GM12878 (cell line): Measurements from ENCODE around the gene GLUL. TPM values are rescaled to one million over a fixed set of nuclear protein-coding genes. Genes with fewer than 3 reads are reported as not detected.

Experiments used
- ATAC-seq: fragments of 200-7000 bp; cut with Tn5 transposase; 3 replicates; pipeline ENCODE4 v1.9.1; 2020; ENCODE audit warnings: mild to moderate bottlenecking, moderate library complexity
- Bru-seq: library from RNA; stranded (reverse); fragments of 400-500 nt; gene quantifications from one replicate; lab custom pipeline; 2021; lab: Mats Ljungman, UMichigan
- BruChase-seq, 2 experiments: library from RNA; stranded (reverse); fragments of 400-500 nt; gene quantifications; one replicate each; lab custom pipeline; 2021; lab: Mats Ljungman, UMichigan
- BruUV-seq: library from RNA; stranded (reverse); fragments of 400-500 nt; replicated peaks from 2 replicates; lab custom pipeline; 2021; lab: Mats Ljungman, UMichigan
- CTCF ChIA-PET: fragments of 300-600 bp; sonication (Branson Sonifier 250); formaldehyde crosslinking; extraction: SDS; loops from one replicate; lab custom pipeline; 2021; ENCODE audit warnings: inconsistent platforms; lab: Yijun Ruan, JAX
- POLR2A ChIA-PET: fragments of 350-600 bp; formaldehyde crosslinking; extraction: SDS; loops from one replicate; lab custom pipeline; 2021; ENCODE audit warnings: inconsistent platforms; lab: Charles Lee
- RAD21 ChIA-PET: fragments of 300-600 bp; sonication (Branson Sonifier 250); formaldehyde crosslinking; loops from one replicate; lab custom pipeline; 2023; ENCODE audit warnings: antibody characterized with exemption; ENCODE audit not compliant: unreplicated experiment; lab: Charles Lee
- SMC1A ChIA-PET: fragments of 300-600 bp; sonication (Branson Sonifier 250); formaldehyde crosslinking; loops from one replicate; lab custom pipeline; 2023; ENCODE audit not compliant: unreplicated experiment, uncharacterized antibody; lab: Charles Lee
- DNase-seq: peaks from one replicate; pipeline ENCODE4 v3.0.0-alpha.2; 2011; ENCODE audit warnings: low read depth, low spot score
- FAIRE-seq: peaks from 3 replicates; lab custom pipeline; 2011; peaks lifted over from hg19 to GRCh38; lab: Jason Lieb, UNC
- H2AFZ ChIP-seq: 2 replicates; pipeline ENCODE4 v1.6.0; 2011; ENCODE audit warnings: low read depth, low read length, control low read depth; ENCODE audit not compliant: control insufficient read depth
- H3K27ac ChIP-seq: 2 replicates; pipeline ENCODE4 v1.5.1; 2011; ENCODE audit warnings: control low read depth; ENCODE audit not compliant: control insufficient read depth, insufficient read depth
- H3K27me3 ChIP-seq, 2 experiments: replicated peaks in 1 of 2; 2 replicates each; pipeline versions ENCODE4 v1.6.0 to v1.6.1; 2011; ENCODE audit warnings: low read length in 1 of 2; ENCODE audit not compliant: control insufficient read depth in 2 of 2, insufficient read depth in 2 of 2
- H3K36me3 ChIP-seq, 2 experiments: 2 replicates each; pipeline ENCODE4 v1.5.1; 2011; ENCODE audit warnings: low read length in 1 of 2; ENCODE audit not compliant: control insufficient read depth in 2 of 2, insufficient read depth in 2 of 2
- H3K4me1 ChIP-seq: 2 replicates; pipeline ENCODE4 v1.6.1; 2011; ENCODE audit warnings: mild to moderate bottlenecking, low read length, moderate library complexity, mixed read lengths; ENCODE audit not compliant: control insufficient read depth, insufficient read depth
- H3K4me2 ChIP-seq: 2 replicates; pipeline ENCODE4 v1.6.0; 2011; ENCODE audit warnings: control low read depth; ENCODE audit not compliant: control insufficient read depth, insufficient read depth
- H3K4me3 ChIP-seq: fragments of 200-600 bp; sonication (generic); 2 replicates; pipeline ENCODE4 v1.5.1; 2016
- H3K79me2 ChIP-seq: 2 replicates; pipeline ENCODE4 v1.6.0; 2011; ENCODE audit warnings: low read length; ENCODE audit not compliant: control insufficient read depth, insufficient read depth
- H3K9ac ChIP-seq: 2 replicates; pipeline ENCODE4 v1.8.0; 2011; ENCODE audit warnings: low read length, control low read depth, mixed read lengths; ENCODE audit not compliant: control insufficient read depth, insufficient read depth
- H3K9me3 ChIP-seq: replicated peaks from 3 replicates; pipeline ENCODE4 v1.5.1; 2011; ENCODE audit warnings: mild to moderate bottlenecking, low read length; ENCODE audit not compliant: control insufficient read depth, insufficient read depth
- H4K20me1 ChIP-seq: 2 replicates; pipeline ENCODE4 v1.6.0; 2011; ENCODE audit not compliant: control insufficient read depth, insufficient read depth
- ATF7 ChIP-seq: fragments of 450-650 bp; IDR thresholded peaks from 2 replicates; pipeline ENCODE4 v1.6.1; 2016; ENCODE audit warnings: low read depth, mild to moderate bottlenecking
- CBFB ChIP-seq: IDR thresholded peaks from 2 replicates; pipeline ENCODE4 v1.6.1; 2016; ENCODE audit warnings: antibody characterized with exemption, low read depth
- CHD1 ChIP-seq: IDR thresholded peaks from 2 replicates; pipeline ENCODE4 v1.6.1; 2012; ENCODE audit warnings: low read depth, low read length, improper control_type of control experiment
- CREM ChIP-seq: IDR thresholded peaks from 2 replicates; pipeline ENCODE4 v1.6.1; 2014; ENCODE audit warnings: antibody characterized with exemption, low read depth
- GABPA ChIP-seq: IDR thresholded peaks from 2 replicates; pipeline ENCODE4 v1.6.1; 2014; ENCODE audit warnings: antibody characterized with exemption, low read depth, mild to moderate bottlenecking, inconsistent platforms
- IKZF1 ChIP-seq: fragments of 450-650 bp; conservative IDR thresholded peaks from 2 replicates; pipeline ENCODE4 v1.6.1; 2017; ENCODE audit warnings: antibody characterized with exemption, mild to moderate bottlenecking
- IRF4 ChIP-seq: IDR thresholded peaks from 2 replicates; pipeline ENCODE4 v1.6.1; 2011; ENCODE audit warnings: low read depth, low read length
- LARP7 ChIP-seq: fragments of 450-650 bp; IDR thresholded peaks from 2 replicates; pipeline ENCODE4 v1.6.1; 2017; ENCODE audit warnings: mild to moderate bottlenecking
- MTA2 ChIP-seq: fragments of 450-650 bp; IDR thresholded peaks from 2 replicates; pipeline ENCODE4 v1.6.1; 2016; ENCODE audit warnings: low read depth, mild to moderate bottlenecking, moderate library complexity
- MXI1 ChIP-seq: fragments of 150-350 bp; IDR thresholded peaks from 2 replicates; pipeline ENCODE4 v1.6.1; 2011; ENCODE audit warnings: low read depth, mild to moderate bottlenecking, inconsistent platforms, low read length, improper control_type of control experiment
- MYC ChIP-seq: IDR thresholded peaks from 2 replicates; pipeline ENCODE4 v1.6.1; 2011; ENCODE audit warnings: mild to moderate bottlenecking, low read length, moderate library complexity, inconsistent platforms; ENCODE audit not compliant: insufficient read depth, insufficient replicate concordance, insufficient read length, severe bottlenecking
- NFYB ChIP-seq: IDR thresholded peaks from 2 replicates; pipeline ENCODE4 v1.6.1; 2011; ENCODE audit warnings: low read depth, mild to moderate bottlenecking, low read length, improper control_type of control experiment, moderate library complexity; ENCODE audit not compliant: insufficient read depth
- PML ChIP-seq: IDR thresholded peaks from 2 replicates; pipeline ENCODE4 v1.6.1; 2012; ENCODE audit warnings: low read length, inconsistent platforms
- POLR2AphosphoS2 ChIP-seq: IDR thresholded peaks from 2 replicates; pipeline ENCODE4 v1.6.1; 2011; ENCODE audit warnings: low read depth, mild to moderate bottlenecking, low read length, improper control_type of control experiment, moderate library complexity
- POU2F2 ChIP-seq: IDR thresholded peaks from 3 replicates; pipeline ENCODE4 v1.6.1; 2011; ENCODE audit warnings: low read depth, mild to moderate bottlenecking, low read length, borderline replicate concordance
- RELA ChIP-seq: fragments of 450-650 bp; IDR thresholded peaks from 2 replicates; pipeline ENCODE4 v1.8.0; 2014; ENCODE audit warnings: borderline replicate concordance; ENCODE audit not compliant: partially characterized antibody
- SIN3A ChIP-seq: IDR thresholded peaks from 2 replicates; pipeline ENCODE4 v1.6.1; 2012; ENCODE audit warnings: low read depth, low read length, improper control_type of control experiment
- SPI1 ChIP-seq: IDR thresholded peaks from 2 replicates; pipeline ENCODE4 v1.6.1; 2011; ENCODE audit warnings: low read depth, mild to moderate bottlenecking, low read length, moderate library complexity, borderline replicate concordance; ENCODE audit not compliant: insufficient read depth
- TAF1 ChIP-seq: IDR thresholded peaks from 2 replicates; pipeline ENCODE4 v1.6.1; 2011; ENCODE audit warnings: mild to moderate bottlenecking, low read depth, low read length, borderline replicate concordance
- YBX1 ChIP-seq: fragments of 450-650 bp; IDR thresholded peaks from 2 replicates; pipeline ENCODE4 v1.6.1; 2016; ENCODE audit warnings: antibody characterized with exemption
- YY1 ChIP-seq: IDR thresholded peaks from 2 replicates; pipeline ENCODE4 v1.6.1; 2011; ENCODE audit warnings: low read depth, mild to moderate bottlenecking, low read length
- ZZZ3 ChIP-seq: IDR thresholded peaks from 2 replicates; pipeline ENCODE4 v1.6.1; 2011; ENCODE audit warnings: low read depth; ENCODE audit not compliant: control insufficient read depth, insufficient read length
- WGBS: methylation state at CpG from one replicate; pipeline ENCODE4 v1.1.6; 2016; ENCODE audit warnings: low lambda C conversion rate; ENCODE audit not compliant: insufficient replicate concordance, insufficient coverage; ENCODE audit errors: missing lambda C conversion rate; 5-methylcytosine and 5-hydroxymethylcytosine counted together
- in situ Hi-C: fragments of 300-500 bp; cut with MboI; formaldehyde crosslinking; loops from 9 replicates; pipeline ENCODE4 v1.14.3; 2018; ENCODE audit warnings: mixed read lengths
- intact Hi-C: fragments of 100-400 bp; cut with micrococcal nuclease; formaldehyde crosslinking; loops from one replicate; pipeline ENCODE4 v1.14.2; 2022; ENCODE audit not compliant: unreplicated experiment
- long read RNA-seq, 2 experiments: library from polyadenylated mRNA; unstranded; transcript quantifications; one replicate each; pipeline ENCODE4 v2.0.0, GENCODE V29; 2019 to 2020
- polyA minus RNA-seq, 3 experiments: library from RNA; depleted of rRNA, polyadenylated mRNA; stranded (reverse); fragments of >200 nt; gene quantifications; 2 replicates each; pipeline ENCODE4 v1.2.3, GENCODE V29; 2011
- polyA plus RNA-seq, 11 experiments: library from polyadenylated mRNA; depleted of rRNA in 4 of 11; unstranded in 6 of 11; stranded (reverse) in 5 of 11; fragments of >200 nt; fragmentation: Nextera tagmentation in 4 of 11; fragmentation: Illumina TruSeq in 1 of 11; extraction: Ambion mirVana in 4 of 11; extraction: Trizol in 1 of 11; gene quantifications; 1 replicate in 1 of 11; 2 replicates in 10 of 11; pipeline versions ENCODE4 v1.2.1 to v1.2.3, GENCODE V29; 2011 to 2016; ENCODE audit warnings: inconsistent platforms in 2 of 11, missing spikeins in 2 of 11, low read depth in 1 of 11
- total RNA-seq, 4 experiments: library from RNA; depleted of rRNA in 3 of 4; stranded (reverse); fragments of >200 nt in 3 of 4; fragmentation: Illumina TruSeq in 1 of 4; extraction: Trizol in 1 of 4; gene quantifications; 2 replicates each; pipeline versions ENCODE4 v1.2.1 to v1.2.3, GENCODE V29; 2013 to 2021

Gene GLUL
- total RNA-seq (2013; cell fraction: nucleolus; rRNA removed) = 44.9 and 45.1 TPM in 2 replicates
- total RNA-seq (2014; rRNA removed) (174 and 183 TPM in 2 replicates), total RNA-seq (2014; rRNA removed; fragmentation: Illumina TruSeq; extraction: Trizol) (141 TPM in 2 replicates), total RNA-seq (2021) (172 and 191 TPM in 2 replicates), polyA plus RNA-seq (2011; rRNA removed) (1.0 and 2.3 TPM in 2 replicates), polyA plus RNA-seq (2014; fragmentation: Illumina TruSeq; extraction: Trizol) (192 and 194 TPM in 2 replicates), polyA plus RNA-seq (2014; fragmentation: Nextera tagmentation; extraction: Ambion mirVana) (100 to 1,000 TPM; 166 to 392 TPM), polyA plus RNA-seq (2014; rRNA removed) (155 and 160 TPM in 2 replicates), polyA plus RNA-seq (2016; fragmentation: Nextera tagmentation; extraction: Ambion mirVana) (100 to 1,000 TPM; 162 TPM), polyA minus RNA-seq (2011; rRNA and poly(A)+ RNA removed) (1.2 and 4.8 TPM in 2 replicates), Bru-seq, nascent RNA (percentile 88 among the genes with signal in this experiment), BruChase-seq, experiment 1, labeled RNA remaining after a 6-hour chase (percentile 93 among the genes with signal in this experiment), BruChase-seq, experiment 2, labeled RNA remaining after a 2-hour chase (percentile 95 among the genes with signal in this experiment)
- polyA plus RNA-seq (2011; ENCODE audit: low read depth) = 42.0 TPM
- 1.6 and 2.8 TPM in 2 replicates for polyA plus RNA-seq (2011; cell fraction: cytosol; rRNA removed)
- 2.7 and 3.3 TPM in 2 replicates for polyA plus RNA-seq (2011; cell fraction: nucleus; rRNA removed)
- 79.1 and 86.0 TPM in 2 replicates for polyA plus RNA-seq (2012)
- 1.8 and 2.4 TPM in 2 replicates for polyA minus RNA-seq (2011; cell fraction: cytosol; rRNA and poly(A)+ RNA removed)
- polyA minus RNA-seq (2011; cell fraction: nucleus; rRNA and poly(A)+ RNA removed) = 0.73 and 0.96 TPM in 2 replicates
- long read RNA-seq, experiment 1, full-length matches to known transcripts = 21 of 23 reads
- long read RNA-seq, experiment 1, partial matches to known transcripts = 0 of 23 reads
- long read RNA-seq, experiment 1, other reads (novel, unspliced or antisense) = 2 of 23 reads
- long read RNA-seq, experiment 2, full-length matches to known transcripts = 127 of 141 reads
- long read RNA-seq, experiment 2, partial matches to known transcripts = 13 of 141 reads
- long read RNA-seq, experiment 2, other reads (novel, unspliced or antisense) = 1 of 141 reads

DNA sequence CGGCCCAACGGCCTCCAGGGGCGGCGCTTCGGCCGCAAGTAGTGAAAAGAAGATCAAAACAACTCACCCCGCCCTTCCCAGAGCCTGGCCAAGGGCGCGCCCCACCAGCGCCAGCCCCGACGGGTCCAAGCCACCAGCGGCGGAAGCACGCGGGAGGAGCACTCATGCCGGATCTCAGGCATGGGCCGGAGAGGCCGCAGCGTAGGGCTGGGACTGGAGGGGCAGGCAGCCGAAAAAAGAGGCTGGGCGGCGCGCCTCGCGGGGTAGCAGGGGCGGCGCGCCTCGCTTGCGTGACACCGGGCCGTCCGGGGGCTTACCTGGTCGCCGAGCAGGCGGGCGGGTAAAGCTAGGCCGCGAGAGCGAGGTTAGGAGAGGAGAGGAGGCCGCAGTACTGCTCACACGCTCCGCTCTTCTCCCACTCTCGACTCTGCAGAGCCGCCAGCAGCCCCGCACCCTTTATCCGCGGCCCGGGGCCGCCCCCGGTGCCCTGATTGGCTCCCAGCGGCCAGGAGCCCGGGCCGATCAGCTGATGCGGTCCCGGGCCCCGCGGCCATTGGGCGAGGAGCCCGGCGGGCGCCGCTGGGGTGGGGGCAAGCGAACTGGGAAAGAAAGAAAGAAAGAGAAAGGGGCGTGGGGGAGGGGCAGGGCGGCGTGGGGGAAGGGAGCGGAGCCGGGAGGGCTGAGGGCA lies at the start of gene GLUL:
GLUL (minus strand) TSS at position 429 of the 688 bp plus-strand sequence. CDS start 3,053 bp downstream, outside the sequence.
- RAD21 ChIA-PET = interaction anchor here (0.6 to 7.4 kb wide), 6 partner anchors 10 to 908 kb away, joined by 3 to 282 read pairs (median 3); partner anchors contain the start of gene CACNA1E
- Histone ChIP-seq H3K9me3 (no peaks in the 10 kb centered on the region), H3K36me3 (peaks cover 0 to 3% of the 10 kb centered on the region in 2 experiments; a peak in 1 of 4 replicates), H4K20me1 (no peaks in the 10 kb centered on the region), H3K27me3 (no peaks in the 10 kb centered on the region), H2AFZ (peak within 1 kb of the TSS; percentile 87), H3K4me1 (peaks cover 11% of the 10 kb centered on the region), H3K4me2 (peak within 1 kb of the TSS; percentile 91), H3K4me3 (peak within 1 kb of the TSS; percentile 85), H3K79me2 (peaks cover 7% of the 10 kb centered on the region), H3K27ac (peak within 1 kb of the TSS; percentile 71), H3K9ac (peak within 1 kb of the TSS; percentile 73)
- BruUV-seq = TSS peak; percentile 48
- ATAC-seq = peak; percentile 86
- DNase-seq = no peak
- SMC1A ChIA-PET = interaction anchor here (1.0 to 11.3 kb wide), 4 partner anchors 14 to 248 kb away, joined by 3 to 303 read pairs (median 3); no protein-coding TSS in a partner anchor
- POLR2A ChIA-PET = interaction anchor here (0.6 to 3.7 kb wide), 2 partner anchors 213 to 248 kb away, joined by 3 to 24 read pairs; no protein-coding TSS in a partner anchor
- CTCF ChIA-PET = interaction anchor here (0.8 to 10.9 kb wide), 2 partner anchors 247 to 299 kb away, joined by 4 to 418 read pairs; no protein-coding TSS in a partner anchor
- in situ Hi-C loops = no loop called here
- 1% methylated on average over 51 of the region's 70 CpGs for WGBS
- intact Hi-C loops = loop anchor here (5.0 kb wide), 1 partner anchor 69 kb away; no protein-coding TSS in a partner anchor
- no peak for FAIRE-seq
- TF ChIP-seq TAF1 (peak; percentile 84; the same call in 1 of the 2 replicates), CREM (no peak), MYC (peak; percentile 33), NFYB (peak; percentile 92), YY1 (no peak; the same call in 1 of the 2 replicates), ZZZ3 (no peak), POLR2AphosphoS2 (peak; percentile 82; the same call in 1 of the 2 replicates), IRF4 (no peak), IKZF1 (peak; percentile 78), CHD1 (no peak), SPI1 (no peak), PML (peak; percentile 99), GABPA (no peak), POU2F2 (peak; percentile 70; the same call in 1 of the 3 replicates), ATF7 (no peak), RELA (no peak), MTA2 (no peak), MXI1 (peak; percentile 44; the same call in 1 of the 2 replicates), YBX1 (no peak), SIN3A (no peak; the same call in 1 of the 2 replicates), LARP7 (peak; percentile 67), CBFB (peak; percentile 81; the same call in 1 of the 2 replicates)
